Prostate gland (tissue), 2 donors: ENCODE results near the gene CHRNA9. TPM values are rescaled to one million over a fixed set of nuclear protein-coding genes. Genes with fewer than 3 reads are reported as not detected.

Experiments used
- DNase-seq: peaks from one replicate; pipeline ENCODE4 v3.0.0-alpha.2; 2019; ENCODE audit warnings: low spot score
- H3K27ac ChIP-seq, 2 donors: fragments of 200-600 bp; sonication (generic); 2 replicates each; pipeline ENCODE4 v1.5.1; 2017 to 2019
- H3K27me3 ChIP-seq: fragments of 200-600 bp; sonication (generic); replicated peaks from 2 replicates; pipeline ENCODE4 v1.5.1; 2019; ENCODE audit not compliant: insufficient read depth
- H3K36me3 ChIP-seq, 2 donors: fragments of 200-600 bp; sonication (generic); 1 replicate in 1 of 2; 2 replicates in 1 of 2; pipeline versions ENCODE4 v1.5.1 to v1.8.1; 2017 to 2019
- H3K4me1 ChIP-seq: fragments of 200-600 bp; sonication (generic); replicated peaks from 2 replicates; pipeline ENCODE4 v1.5.1; 2019
- H3K4me3 ChIP-seq, 2 donors: fragments of 200-600 bp; sonication (generic); 2 replicates each; pipeline ENCODE4 v1.5.1; 2017 to 2019
- H3K9me3 ChIP-seq: fragments of 200-600 bp; sonication (generic); 2 replicates; pipeline ENCODE4 v1.5.1; 2017
- CTCF ChIP-seq, 4 experiments: fragments of 200-600 bp in 2 of 4; fragments of 450-650 bp in 2 of 4; sonication (generic) in 2 of 4; IDR thresholded peaks; 1 replicate in 3 of 4; 2 replicates in 1 of 4; pipeline ENCODE4 v1.5.1; 2016 to 2019; ENCODE audit warnings: antibody characterized with exemption in 4 of 4, mild to moderate bottlenecking in 2 of 4, moderate library complexity in 2 of 4
- POLR2A ChIP-seq: fragments of 450-650 bp; IDR thresholded peaks from one replicate; pipeline ENCODE4 v1.6.1; 2016; ENCODE audit warnings: antibody characterized with exemption, mild to moderate bottlenecking
- POLR2AphosphoS5 ChIP-seq: sonication (generic); formaldehyde crosslinking; IDR thresholded peaks from one replicate; pipeline ENCODE4 v1.6.1; 2017; ENCODE audit warnings: antibody characterized with exemption
- WGBS: methylation state at CpG from one replicate; pipeline ENCODE4 v1.1.5; 2018; 5-methylcytosine and 5-hydroxymethylcytosine counted together
- intact Hi-C: fragments of 100-400 bp; cut with DNase I; formaldehyde crosslinking; loops from one replicate; pipeline ENCODE4 v1.14.2; 2022
- total RNA-seq, 2 donors: library from RNA; depleted of rRNA; stranded (reverse); fragments of >200 nt; gene quantifications; one replicate each; pipeline ENCODE4 v1.1.0, GENCODE V29; 2016

The CHRNA9 gene
- total RNA-seq, 2 donors from 2014 or later: not detected

- Histone ChIP-seq H3K4me3 (no peak overlapping the region), H3K9me3 (no peaks in the 10 kb centered on the region), H3K36me3 (no peaks in the 10 kb centered on the region), H3K27me3 (no peaks in the 10 kb centered on the region), H3K4me1 (no peaks in the 10 kb centered on the region), H3K27ac (no peak overlapping the region)
- 95% methylated on average over 2 of the region's 2 CpGs for WGBS
- DNase-seq: no peak
- TF ChIP-seq POLR2A (no peak), POLR2AphosphoS5 (no peak), CTCF (IDR thresholded peaks at IDR 0.05) (no peak)
- intact Hi-C loops: no loop called here
These were observed 11.3 kb upstream of the CHRNA9 start for GRCh38 chr4:40323866-40324265.

- no peaks in the 10 kb centered on the region for H3K36me3 ChIP-seq
- no peak overlapping the region for H3K4me3 ChIP-seq
- WGBS: 12% methylated on average over 2 of the region's 2 CpGs
- H3K27me3 ChIP-seq: no peaks in the 10 kb centered on the region
- H3K4me1 ChIP-seq: no peaks in the 10 kb centered on the region
- peak; percentile 32 for DNase-seq
- TF ChIP-seq POLR2A: no peak
- TF ChIP-seq CTCF (IDR thresholded peaks at IDR 0.05): peak; percentile 39 to 79 (median 65)
- peak; percentile 29 for TF ChIP-seq POLR2AphosphoS5
- H3K27ac ChIP-seq: no peak overlapping the region
- intact Hi-C loops: no loop called here
- no peaks in the 10 kb centered on the region for H3K9me3 ChIP-seq
These were observed 9.6 kb upstream of the CHRNA9 start for GRCh38 chr4:40325406-40326019.

GRCh38 chr4:40327340-40327739 is 7.8 kb upstream of the CHRNA9 start:
- Histone ChIP-seq H3K36me3 (no peaks in the 10 kb centered on the region), H3K4me3 (no peak overlapping the region), H3K27ac (no peak overlapping the region), H3K9me3 (no peaks in the 10 kb centered on the region), H3K27me3 (no peaks in the 10 kb centered on the region), H3K4me1 (no peaks in the 10 kb centered on the region)
- intact Hi-C loops: no loop called here
- WGBS: 56% methylated on average over 4 of the region's 4 CpGs
- no peak for TF ChIP-seq CTCF (IDR thresholded peaks at IDR 0.05)
- TF ChIP-seq POLR2AphosphoS5: no peak
- TF ChIP-seq POLR2A: no peak
- no peak for DNase-seq

GRCh38 chr4:40328383-40328782 is 6.8 kb upstream of the CHRNA9 start:
- WGBS: 95% methylated on average over 1 of the region's 1 CpG
- intact Hi-C loops: no loop called here
- no peak for DNase-seq
- Histone ChIP-seq H3K4me3 (no peak overlapping the region), H3K36me3 (no peaks in the 10 kb centered on the region), H3K27me3 (no peaks in the 10 kb centered on the region), H3K27ac (no peak overlapping the region), H3K4me1 (no peaks in the 10 kb centered on the region), H3K9me3 (no peaks in the 10 kb centered on the region)
- TF ChIP-seq POLR2AphosphoS5: no peak

GRCh38 chr4:40329805-40330204 is 5.3 kb upstream of the CHRNA9 start:
- Histone ChIP-seq H3K4me3 (no peak overlapping the region), H3K36me3 (no peaks in the 10 kb centered on the region), H3K27ac (no peak overlapping the region), H3K4me1 (no peaks in the 10 kb centered on the region), H3K9me3 (no peaks in the 10 kb centered on the region), H3K27me3 (no peaks in the 10 kb centered on the region)
- 92% methylated on average over 7 of the region's 7 CpGs for WGBS
- intact Hi-C loops: no loop called here
- TF ChIP-seq CTCF (IDR thresholded peaks at IDR 0.05) (no peak), POLR2AphosphoS5 (no peak), POLR2A (no peak)
- DNase-seq: no peak
